Chondrocyte (in vitro differentiated cells): ENCODE results near the gene TICAM2. TPM values are rescaled to one million over a fixed set of nuclear protein-coding genes. Genes with fewer than 3 reads are reported as not detected.

Experiments
- DNase-seq: peaks from one replicate; pipeline ENCODE4 v3.0.0; 2021; ENCODE audit warnings: mixed read lengths, low spot score
- H3K27ac Mint-ChIP-seq: one replicate; pipeline ENCODE4 v1.8.0; 2021; ENCODE audit warnings: mild to moderate bottlenecking, moderate library complexity, mixed read lengths; ENCODE audit not compliant: unreplicated experiment
- H3K27me3 Mint-ChIP-seq: 2 replicates; pipeline ENCODE4 v1.8.0; 2021; ENCODE audit warnings: low read depth, mixed read lengths
- H3K36me3 Mint-ChIP-seq: 2 replicates; pipeline ENCODE4 v1.8.0; 2021; ENCODE audit warnings: low read depth, mixed read lengths
- H3K4me1 Mint-ChIP-seq: 2 replicates; pipeline ENCODE4 v1.8.0; 2021; ENCODE audit warnings: low read depth, mild to moderate bottlenecking, mixed read lengths
- H3K4me3 Mint-ChIP-seq: one replicate; pipeline ENCODE4 v1.8.0; 2021; ENCODE audit warnings: mild to moderate bottlenecking, moderate library complexity, mixed read lengths; ENCODE audit not compliant: unreplicated experiment
- H3K9me3 Mint-ChIP-seq: 2 replicates; pipeline ENCODE4 v1.8.0; 2021; ENCODE audit warnings: low read depth, mixed read lengths
- CTCF ChIP-seq: fragments of 200-600 bp; sonication (generic); IDR thresholded peaks from 2 replicates; pipeline ENCODE4 v1.5.0; 2021; ENCODE audit warnings: antibody characterized with exemption, mild to moderate bottlenecking, moderate library complexity
- total RNA-seq: library from RNA; stranded (reverse); gene quantifications from 3 replicates; pipeline ENCODE4 v1.2.1, GENCODE V29; 2021

Gene TICAM2
- total RNA-seq, 1 donor from 2014 or later = 4.7 TPM

- Mint-ChIP-seq H3K4me3 (peak overlapping the region; percentile 94), H3K4me1 (peaks cover 50% of the 10 kb centered on the region)
- no peak for DNase-seq
Observed at GRCh38 chr5:115542651-115543364, 59.5 kb downstream of the TICAM2 start.

GRCh38 chr5:115542086-115542485 lies 60.2 kb downstream of the TICAM2 start:
- Mint-ChIP-seq H3K36me3 (peaks cover 21% of the 10 kb centered on the region), H3K4me3 (peak overlapping the region; percentile 94), H3K9me3 (peaks cover 3% of the 10 kb centered on the region), H3K27ac (peak overlapping the region; percentile 99), H3K27me3 (no peaks in the 10 kb centered on the region), H3K4me1 (peaks cover 54% of the 10 kb centered on the region)
- no peak for TF ChIP-seq CTCF
- no peak for DNase-seq

More at GRCh38 chr5:115542651-115543364, 59.5 kb downstream of the TICAM2 start:
- no peaks in the 10 kb centered on the region for H3K27me3 Mint-ChIP-seq
- peak overlapping the region; percentile 99 for H3K27ac Mint-ChIP-seq
- peaks cover 3% of the 10 kb centered on the region for H3K9me3 Mint-ChIP-seq
- TF ChIP-seq CTCF = no peak
- H3K36me3 Mint-ChIP-seq = peaks cover 17% of the 10 kb centered on the region

- no peak for DNase-seq
- H3K36me3 Mint-ChIP-seq = peaks cover 24% of the 10 kb centered on the region
- H3K9me3 Mint-ChIP-seq = peaks cover 3% of the 10 kb centered on the region
- H3K27me3 Mint-ChIP-seq = no peaks in the 10 kb centered on the region
- H3K27ac Mint-ChIP-seq = peak overlapping the region; percentile 99
- TF ChIP-seq CTCF = peak; percentile 34
- H3K4me3 Mint-ChIP-seq = peak overlapping the region; percentile 94
- H3K4me1 Mint-ChIP-seq = peaks cover 59% of the 10 kb centered on the region
Observed at GRCh38 chr5:115541611-115542010, 60.7 kb downstream of the TICAM2 start.

GRCh38 chr5:115535479-115536035 lies 66.7 kb downstream of the TICAM2 start:
- Mint-ChIP-seq H3K4me1 (peaks cover 81% of the 10 kb centered on the region), H3K4me3 (no peak overlapping the region), H3K9me3 (peaks cover 10% of the 10 kb centered on the region), H3K27me3 (no peaks in the 10 kb centered on the region), H3K27ac (no peak overlapping the region), H3K36me3 (peaks cover 40% of the 10 kb centered on the region)
- DNase-seq = no peak
- no peak for TF ChIP-seq CTCF

- Mint-ChIP-seq H3K4me1 (peaks cover 77% of the 10 kb centered on the region), H3K4me3 (no peak overlapping the region), H3K27ac (no peak overlapping the region), H3K36me3 (peaks cover 27% of the 10 kb centered on the region), H3K9me3 (peaks cover 7% of the 10 kb centered on the region), H3K27me3 (no peaks in the 10 kb centered on the region)
- TF ChIP-seq CTCF = no peak
- DNase-seq = no peak
Observed at GRCh38 chr5:115532517-115532916, 69.8 kb downstream of the TICAM2 start.
